Activated CD8-positive, alpha-beta memory T cell treated with anti-CD3 and anti-CD28 coated beads for 24 hours (primary cell): ENCODE results near the gene SLC9A9.
"Not testable (repeated sequence)": the region's sequence is repeated elsewhere in the genome, so short reads cannot be mapped to it uniquely, and the experiment has no call there.

Experiments
- DNase-seq: peaks from one replicate; pipeline ENCODE4 v3.0.0-alpha.2; 2020

Gene SLC9A9

DNA sequence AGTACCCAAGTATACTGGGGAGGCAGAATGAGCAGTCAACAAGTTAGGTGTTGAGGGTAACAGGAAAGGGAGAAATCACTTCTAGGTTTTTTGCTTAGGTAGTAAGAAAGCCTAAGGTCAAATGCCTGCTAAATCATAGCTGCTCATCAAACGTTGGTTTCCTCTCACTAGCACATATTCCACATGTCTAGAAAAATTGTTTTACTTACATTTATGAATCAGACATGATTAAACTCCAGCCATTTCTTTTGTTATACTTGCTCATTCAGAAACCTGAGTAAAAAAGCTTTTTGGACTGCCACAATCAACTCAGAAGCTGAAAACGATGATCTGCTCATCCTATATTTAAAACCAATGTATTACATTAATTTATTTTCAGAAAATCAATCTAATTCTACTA is 40.2 kb downstream of the SLC9A9 start:
- no peak for DNase-seq

DNA sequence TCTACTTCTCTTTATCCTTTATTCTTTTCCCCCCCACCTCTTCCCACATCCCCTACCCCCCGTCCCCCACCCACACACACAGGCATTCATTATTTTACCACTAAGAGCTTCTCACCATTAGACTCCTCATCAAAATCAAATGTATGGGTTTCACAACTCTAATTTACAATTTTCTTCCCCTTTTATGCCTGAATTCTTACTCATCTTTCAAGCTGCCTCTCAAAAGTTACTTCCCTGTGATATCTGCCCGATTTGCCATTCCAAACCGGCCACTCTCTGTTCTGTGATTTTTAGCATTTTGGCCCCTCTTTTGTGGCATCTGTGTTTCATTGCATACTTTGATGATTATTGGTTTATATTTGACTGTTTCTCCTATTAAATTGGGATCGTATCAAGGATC is 42.2 kb downstream of the SLC9A9 start:
- no peak for DNase-seq

DNA sequence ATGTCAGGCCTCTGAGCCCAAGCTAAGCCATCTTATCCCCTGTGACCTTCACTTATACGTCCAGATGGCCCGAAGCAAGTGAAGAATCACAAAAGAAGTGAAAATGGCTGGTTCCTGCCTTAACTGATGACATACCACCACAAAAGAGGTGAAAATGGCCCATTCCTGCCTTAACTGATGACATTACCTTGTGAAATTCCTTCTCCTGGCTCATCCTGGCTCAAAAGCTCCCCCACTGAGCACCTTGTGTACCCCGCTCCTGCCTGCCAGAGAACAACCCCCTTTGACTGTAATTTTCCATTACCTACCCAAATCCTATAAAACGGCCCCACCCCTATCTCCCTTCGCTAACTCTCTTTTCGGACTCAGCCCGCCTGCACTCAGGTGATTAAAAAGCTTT is 42.8 kb downstream of the SLC9A9 start:
- not testable (repeated sequence) for DNase-seq

DNA sequence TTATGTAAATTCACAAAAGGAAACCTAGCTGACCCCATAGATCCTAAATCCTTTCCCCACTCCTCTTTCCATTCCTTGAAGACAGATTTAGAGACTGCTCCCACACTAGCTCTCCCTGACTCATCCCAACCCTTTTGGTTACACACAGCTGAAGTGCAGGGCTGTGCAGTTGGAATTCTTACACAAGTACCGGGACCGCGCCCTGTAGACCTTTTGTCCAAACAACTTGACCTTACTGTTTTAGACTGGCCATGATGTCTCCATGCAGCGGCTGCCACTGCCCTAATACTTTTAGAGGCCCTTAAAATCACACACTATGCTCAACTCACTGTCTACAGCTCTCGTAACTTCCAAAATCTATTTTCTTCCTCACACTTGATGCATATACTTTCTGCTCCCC is 47.2 kb downstream of the SLC9A9 start:
- DNase-seq = not testable (repeated sequence)

DNA sequence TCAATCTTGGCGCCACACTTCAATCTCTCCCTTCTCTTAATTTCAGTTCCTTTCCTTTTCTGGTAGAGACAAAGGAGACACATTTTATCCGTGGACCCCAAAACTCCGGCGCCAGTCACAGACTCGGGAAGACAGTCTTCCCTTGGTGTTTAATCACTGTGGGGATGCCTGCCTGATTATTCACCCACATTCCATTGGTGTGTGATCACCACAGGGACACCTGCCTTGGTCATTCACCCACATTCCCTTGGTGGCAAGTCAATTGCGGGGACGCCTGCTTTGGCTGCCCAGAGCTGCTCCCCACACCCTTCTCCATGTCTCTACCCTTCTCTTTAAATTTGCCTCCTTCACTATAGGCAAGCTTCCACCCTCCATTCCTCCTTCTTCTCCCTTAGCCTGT is 50.1 kb downstream of the SLC9A9 start:
- DNase-seq = not testable (repeated sequence)

DNA sequence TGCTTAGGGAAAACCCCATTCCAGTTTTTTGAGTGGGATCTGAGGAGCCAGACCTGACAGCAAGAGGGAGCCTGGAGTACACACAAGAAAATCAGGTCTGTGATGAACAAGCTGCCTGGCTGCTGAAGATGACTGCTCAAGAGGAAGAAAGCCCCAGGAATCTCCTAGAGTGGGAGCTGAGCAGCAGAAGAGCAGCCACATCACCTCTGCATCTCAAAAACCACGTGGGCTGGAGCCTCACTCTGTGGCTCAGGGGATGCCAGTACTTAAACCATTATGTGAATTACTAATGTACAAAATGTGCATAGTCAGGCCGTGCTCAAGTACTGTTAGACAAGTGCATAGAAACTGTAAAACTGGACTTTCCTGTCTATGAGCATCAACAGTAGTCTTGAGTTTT is 52.4 kb downstream of the SLC9A9 start:
- no peak for DNase-seq

DNA sequence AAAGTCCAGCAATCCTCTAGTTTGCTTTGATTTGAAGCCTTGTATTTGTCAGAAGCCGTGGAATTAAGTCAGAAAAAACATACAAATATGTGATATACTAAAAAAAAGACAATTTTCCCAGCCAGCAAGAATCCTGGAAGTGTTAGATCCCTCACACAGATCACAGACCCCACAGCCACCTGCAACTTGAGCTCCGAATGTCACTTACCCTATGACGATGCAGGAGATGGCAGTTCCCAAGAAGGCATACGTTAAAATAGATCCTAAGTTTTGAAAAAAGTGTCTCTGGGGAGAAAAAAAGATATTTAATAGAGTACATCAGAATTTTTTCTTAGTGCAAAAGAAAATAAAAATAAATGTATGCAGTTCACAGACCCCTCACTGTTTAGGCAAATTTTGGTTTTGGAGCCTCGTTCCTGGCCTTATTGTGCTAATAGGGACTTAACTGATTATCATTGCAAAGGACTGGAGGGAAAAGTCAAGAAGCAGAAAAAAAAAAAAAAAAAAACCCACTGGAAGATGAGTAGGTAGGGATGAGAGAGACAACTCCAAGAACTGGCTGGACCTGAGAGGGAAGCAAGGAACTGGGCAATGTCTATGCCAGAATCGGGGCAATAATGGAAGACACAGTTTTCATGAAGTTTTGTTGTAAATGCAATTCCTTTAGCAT is 53.3 kb downstream of the SLC9A9 start:
- DNase-seq = no peak

DNA sequence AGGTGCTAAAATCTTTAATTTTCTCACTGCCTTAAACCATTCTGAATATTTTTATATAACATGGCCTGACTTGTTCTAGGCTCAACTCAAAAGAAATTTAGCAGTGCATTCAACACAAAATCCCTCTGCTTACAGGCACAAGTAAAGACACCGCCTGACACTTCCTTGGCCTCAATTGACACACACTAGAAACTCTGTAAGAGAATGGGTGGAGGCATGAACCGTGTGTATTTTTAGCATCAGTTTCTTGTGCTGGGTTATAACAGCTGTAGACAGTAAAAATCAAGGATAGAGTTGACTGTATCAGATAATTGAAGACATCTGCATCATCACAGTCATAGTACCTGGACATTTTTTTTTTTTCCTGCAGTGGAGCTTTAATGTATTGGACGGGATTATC is 54.3 kb downstream of the SLC9A9 start:
- DNase-seq = no peak

DNA sequence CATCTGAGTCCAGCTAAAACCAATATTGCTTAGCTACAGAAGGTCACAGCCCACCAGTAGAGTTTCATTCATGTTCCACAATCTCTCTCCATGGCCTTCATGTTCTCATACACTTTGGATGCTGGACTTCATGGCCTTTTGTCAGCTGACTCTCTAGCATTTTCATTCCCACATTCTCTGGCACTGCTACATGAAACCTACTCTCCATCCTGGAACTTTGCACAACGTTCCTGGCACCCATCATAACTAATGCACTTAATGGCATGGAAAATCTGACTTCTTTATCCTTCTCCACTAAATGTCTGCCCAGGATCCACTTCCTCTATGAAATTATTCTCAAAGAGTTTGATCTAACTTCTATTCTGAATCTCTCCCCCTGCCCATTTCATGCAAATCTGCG is 56.9 kb downstream of the SLC9A9 start:
- no peak for DNase-seq

DNA sequence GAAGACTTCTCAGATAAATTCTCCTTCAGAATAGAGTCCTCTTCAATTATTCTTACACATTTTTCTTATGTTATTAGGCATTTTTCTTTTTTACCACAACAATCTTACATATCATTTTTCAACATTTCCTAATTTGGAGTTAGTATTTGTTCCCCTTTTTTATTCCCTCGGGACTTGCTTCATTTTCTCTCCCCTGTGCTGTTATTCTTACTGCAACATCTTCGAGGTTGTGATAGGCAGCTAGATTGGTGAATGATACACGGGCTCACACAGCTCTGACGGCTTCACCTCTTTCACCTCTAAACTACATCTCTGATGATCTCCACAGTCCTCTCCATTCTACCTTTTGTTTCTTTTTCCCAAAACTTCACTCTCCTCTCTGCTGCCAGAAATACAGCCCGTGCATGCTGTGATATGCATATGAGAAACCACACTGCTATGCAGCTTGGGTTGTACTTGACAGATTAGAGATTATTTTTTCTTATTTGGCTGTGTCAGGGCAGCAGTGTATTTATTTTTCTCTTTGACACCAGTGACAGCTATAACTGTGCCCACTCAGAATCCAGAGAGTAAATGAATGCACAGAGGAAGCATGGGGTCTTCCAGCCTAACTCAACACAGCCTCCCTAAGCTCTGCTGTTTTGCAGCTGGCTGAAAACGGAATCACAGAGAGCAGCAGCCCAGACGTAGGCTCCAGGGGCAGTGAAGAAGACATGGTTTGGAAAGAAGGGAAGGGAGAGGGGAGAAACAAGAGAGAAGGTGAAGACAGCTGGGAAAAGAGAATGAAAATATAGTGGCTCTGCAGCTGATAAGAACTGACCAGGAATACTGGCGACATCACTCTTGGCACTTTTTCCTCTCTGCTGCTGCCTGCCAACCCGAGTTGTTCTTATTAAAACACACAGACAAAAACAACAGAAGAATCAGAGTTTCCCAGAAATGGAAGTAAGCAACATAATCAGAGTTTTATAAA is 61.8 kb downstream of the SLC9A9 start:
- no peak for DNase-seq

DNA sequence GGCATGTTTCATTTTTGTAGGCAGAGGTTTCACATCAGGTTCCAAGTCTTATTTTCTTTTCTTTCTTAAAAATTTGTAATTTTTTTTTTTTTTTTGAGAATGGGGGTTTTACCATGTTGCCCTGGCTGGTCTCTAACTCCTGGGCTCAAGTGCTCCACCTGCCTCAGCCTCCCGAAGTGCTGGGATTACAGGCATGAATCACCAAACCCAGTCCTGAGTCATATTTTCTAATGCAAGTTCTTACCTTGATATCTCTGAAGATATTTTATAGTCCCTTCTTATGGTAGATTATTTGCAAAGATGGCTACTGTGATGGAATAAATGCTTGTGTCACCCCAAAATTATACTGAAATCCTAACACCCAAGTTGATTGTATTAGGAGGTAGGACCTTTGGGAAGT is 63.8 kb downstream of the SLC9A9 start:
- no peak for DNase-seq

DNA sequence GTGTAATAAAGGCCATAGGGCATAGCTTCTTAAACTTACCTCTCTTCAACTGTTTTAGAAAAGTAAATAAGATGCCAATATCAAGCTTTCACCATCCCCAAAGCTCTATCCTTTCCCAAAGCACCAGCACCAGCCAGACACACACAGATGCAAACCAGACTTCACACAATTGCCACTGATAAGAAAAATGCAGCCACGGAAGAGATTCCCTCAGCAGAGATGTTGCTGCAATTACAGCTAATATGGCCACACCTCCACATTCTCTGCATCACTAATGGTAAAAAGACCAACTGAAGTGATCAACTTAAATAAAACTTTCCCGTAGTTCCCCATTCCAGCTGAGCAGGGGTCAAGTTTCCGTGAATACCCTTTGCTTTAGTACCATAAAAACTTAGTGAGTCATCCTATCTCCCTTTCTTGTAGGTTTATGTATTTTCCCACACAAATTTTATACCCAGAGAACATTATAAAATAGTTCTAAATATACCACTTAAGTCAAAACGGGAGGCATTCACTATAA is 64.4 kb downstream of the SLC9A9 start:
- DNase-seq = no peak

DNA sequence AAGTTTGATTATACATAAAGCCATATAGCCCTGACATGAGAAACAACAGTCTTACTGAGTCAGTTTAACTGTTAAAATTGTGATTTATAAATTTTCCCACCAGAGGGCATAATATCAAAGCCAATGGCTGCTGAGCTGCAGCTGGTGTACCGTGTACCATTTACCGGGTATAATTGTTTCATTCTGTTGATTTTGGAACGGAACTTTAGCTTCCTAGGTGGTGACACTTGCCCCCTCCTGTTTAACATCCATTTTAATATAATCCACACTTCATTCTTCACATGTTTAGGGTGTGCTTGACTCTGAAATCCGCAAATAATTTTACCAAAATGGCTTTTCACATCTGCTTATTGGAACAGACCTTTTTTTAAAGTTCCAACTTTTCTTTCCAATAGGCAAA is 72.8 kb downstream of the SLC9A9 start:
- no peak for DNase-seq

DNA sequence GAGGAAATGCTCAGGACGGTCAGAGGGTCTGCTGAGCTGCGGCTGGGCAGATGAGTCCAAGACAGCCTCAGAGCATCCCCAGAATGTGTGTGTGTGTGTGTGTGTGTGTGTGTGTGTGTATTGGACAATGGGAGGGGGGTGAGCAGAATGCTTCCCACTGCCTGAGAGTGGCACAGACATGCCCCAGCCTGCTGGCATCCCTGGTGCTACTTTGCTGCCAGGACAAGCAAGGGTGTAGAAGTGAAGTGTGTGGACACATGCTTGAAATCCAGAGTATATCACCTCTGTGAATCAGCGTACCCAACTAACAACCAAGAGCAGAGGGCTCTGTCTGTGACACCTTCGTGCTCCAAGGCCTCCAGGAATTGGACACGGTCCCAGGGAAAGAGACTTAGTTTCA is 76.3 kb downstream of the SLC9A9 start:
- no peak for DNase-seq

DNA sequence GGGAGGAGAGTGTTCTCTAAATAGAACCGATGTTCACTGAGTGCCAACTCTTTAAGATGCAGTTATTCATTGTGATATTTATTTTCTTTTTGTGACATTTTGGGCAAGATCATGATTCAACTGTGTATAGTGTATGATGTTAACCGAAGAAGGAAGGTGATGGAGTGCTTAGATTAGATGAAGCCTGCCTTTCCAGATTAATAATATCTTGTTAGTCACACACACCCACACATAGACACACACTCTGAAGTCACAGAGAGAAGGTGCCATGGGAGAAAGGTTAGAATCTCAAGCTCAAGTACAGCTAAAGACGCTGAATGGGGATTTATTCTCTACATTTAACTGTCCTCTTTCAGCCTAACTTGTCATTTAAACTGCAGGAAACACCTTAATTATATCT is 77.0 kb downstream of the SLC9A9 start:
- DNase-seq = no peak

DNA sequence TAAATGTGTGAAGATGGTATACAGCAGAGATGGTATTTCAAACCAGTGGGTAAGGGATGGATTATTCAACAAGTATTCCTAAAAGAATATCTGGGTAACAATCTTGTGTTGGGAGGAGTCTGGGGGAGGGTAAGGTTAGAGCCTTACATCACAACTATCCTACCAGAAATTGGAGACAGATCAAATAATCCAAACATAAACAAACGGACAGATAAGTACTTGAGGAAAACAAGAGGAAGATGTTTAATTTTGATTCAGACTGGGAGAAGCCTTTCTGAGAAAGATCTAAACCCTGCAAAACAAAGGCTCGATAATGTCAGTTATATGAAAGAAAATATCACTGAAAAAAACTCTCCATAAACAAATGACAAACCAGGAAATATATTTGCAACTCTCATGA is 77.9 kb downstream of the SLC9A9 start:
- no peak for DNase-seq

DNA sequence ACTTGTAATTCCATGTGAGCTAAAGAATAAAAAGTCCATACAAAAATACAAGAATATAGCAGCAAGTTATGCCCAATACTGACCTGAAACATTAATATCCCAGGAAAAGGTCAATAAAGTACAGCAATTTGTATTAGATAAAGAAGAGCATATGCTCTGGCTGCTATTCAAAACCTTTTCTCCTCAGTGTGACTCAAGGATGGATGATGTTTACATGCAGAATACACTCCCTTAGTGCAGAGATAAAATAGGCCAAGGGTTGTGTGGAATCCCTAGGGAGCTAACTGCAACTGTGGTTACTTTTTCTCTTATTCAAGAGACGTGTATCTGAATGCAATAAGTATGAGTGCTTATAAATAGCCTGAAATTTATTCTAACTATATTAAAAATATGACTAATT is 78.7 kb downstream of the SLC9A9 start:
- DNase-seq = no peak

DNA sequence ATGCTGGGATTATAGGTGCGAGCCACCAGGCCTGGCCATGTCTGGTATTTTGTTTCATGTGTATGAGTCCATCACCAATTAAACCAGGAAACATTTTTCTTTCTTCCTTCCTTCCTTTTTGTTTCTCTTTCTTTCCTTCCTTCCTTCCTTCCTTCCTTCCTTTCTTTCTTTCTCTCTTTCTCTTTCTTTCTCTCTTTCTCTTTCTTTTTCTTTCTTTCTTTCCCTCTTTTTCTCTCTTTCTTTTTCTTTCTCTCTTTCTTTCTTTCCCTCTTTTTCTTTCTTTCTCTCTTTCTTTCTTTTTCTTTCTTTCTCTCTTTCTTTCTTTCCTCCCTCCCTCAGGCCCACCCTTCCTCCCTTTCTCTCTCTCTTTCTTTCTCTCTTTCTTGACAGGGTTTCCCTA is 83.4 kb downstream of the SLC9A9 start:
- DNase-seq = no peak

DNA sequence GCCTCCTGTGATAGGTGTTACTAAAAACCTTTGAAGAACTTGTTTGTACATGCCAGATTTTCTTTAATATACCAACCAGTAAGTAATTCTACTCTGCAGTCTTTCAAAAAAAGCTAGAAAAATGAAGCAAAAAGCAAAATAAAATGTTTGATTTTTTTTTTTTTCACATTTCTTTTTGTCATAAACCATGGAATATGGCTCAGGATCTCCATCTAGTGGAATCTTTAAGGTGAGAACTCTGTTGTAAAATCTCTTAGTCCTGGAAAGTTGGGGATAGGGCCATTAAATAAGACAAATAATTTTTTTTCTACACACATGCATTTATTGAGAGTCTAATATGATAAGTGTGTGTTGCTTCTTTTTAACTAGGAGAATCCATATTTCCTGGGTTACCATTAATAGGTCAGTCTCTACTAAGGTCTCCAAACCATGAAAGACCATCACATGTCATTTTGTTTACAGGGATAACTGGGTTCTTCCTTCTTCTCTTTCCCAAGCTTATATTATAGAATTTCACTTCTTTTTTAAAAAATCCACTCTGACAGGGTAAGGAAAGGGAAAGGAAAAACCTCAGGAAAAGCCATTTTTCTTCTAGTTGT is 84.6 kb downstream of the SLC9A9 start:
- DNase-seq = no peak

DNA sequence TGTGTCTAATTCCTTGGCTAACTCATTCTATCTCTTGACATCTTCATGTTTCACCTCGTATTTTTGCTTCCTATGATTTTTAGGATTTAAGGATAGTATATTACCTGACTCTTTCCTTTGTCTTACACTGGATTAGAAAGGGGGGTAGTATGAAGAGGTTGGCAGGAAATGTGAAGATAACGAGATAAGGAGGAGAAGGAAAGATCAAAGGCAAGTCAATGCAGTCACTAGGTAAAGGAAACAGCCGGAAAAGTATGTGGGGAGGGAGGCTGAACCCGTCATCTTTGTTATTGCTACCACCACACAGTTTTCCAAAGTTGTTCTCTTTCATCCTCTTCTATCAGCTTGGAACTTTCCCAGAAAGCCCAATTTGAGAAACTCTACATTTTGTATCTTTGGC is 90.6 kb downstream of the SLC9A9 start:
- no peak for DNase-seq

DNA sequence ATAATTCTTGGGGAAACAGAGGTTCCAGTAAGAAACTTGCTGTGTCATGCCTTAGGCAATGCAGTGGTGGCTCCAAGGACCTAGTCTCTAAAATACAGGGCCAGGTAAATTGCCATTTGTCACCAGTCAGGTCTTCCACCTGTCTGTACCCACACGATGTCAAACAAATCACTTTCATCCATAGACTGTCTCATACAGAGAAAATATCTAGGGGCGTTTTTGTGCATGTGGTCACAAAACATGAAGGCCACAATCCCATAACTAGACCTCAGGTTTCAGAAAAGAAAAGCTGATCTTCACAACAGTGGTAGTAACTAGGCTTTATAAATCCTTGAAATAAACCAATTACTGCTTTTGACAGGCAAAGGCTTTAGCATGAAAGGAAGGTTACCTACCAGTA is 92.3 kb downstream of the SLC9A9 start:
- DNase-seq = no peak

DNA sequence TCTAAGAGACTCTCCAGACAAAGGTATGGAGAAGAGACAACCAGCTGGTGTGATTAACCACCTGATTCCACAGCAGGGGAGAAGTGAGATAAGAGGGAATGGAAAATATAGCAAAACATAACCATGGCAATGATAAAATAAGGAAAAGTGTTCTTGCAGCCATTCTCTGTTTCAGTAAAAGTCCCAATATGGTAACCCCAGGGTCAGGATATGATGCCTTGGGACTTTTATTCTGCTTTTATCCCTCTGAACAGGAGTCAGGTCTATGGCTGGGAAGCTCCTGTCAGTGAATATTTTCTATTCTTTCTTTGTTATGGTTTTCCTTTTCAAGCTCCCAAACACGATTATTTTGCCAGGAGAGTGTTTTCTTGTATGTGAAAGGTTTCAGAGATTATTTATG is 94.2 kb downstream of the SLC9A9 start:
- no peak for DNase-seq

DNA sequence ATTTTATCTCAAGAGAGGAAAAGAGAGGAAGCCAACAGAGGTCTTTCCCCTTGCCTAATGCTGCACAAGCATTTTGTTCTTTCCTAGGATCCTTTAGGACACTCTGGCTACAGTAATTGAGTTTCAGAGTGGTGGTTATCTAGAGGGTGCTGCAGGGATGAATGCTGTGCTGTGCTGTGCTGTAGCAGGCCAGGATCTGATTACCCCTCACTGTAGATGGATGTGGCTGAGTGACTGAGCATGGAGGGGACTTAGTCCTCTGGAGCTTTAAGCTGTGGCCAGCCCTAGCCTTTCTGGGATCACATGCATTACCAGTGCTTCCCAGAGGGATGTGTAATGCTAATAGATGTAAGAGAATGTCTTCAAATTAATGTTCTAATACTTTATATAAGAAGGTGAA is 94.8 kb downstream of the SLC9A9 start:
- no peak for DNase-seq

DNA sequence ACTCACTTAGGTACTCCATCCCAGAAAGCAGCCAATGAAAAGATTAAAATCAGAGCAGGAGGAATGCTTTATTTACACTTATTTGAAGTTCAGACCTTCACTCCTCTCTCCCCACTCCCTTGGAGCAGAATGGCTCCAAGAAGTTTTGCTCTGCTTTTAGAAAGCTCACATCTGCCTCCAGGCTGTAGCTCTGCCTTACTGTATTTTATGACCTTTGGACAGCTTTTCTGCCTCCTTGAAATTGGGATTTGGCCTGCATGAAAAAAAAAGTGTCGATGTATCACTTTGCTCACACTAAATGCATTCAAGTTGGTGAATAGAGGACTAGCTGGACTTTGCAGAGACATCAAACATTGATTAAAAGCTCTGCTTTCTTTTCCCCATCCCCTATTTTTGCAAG is 95.3 kb downstream of the SLC9A9 start:
- no peak for DNase-seq
